ENCODE results near the gene AMOTL2.

DNA sequence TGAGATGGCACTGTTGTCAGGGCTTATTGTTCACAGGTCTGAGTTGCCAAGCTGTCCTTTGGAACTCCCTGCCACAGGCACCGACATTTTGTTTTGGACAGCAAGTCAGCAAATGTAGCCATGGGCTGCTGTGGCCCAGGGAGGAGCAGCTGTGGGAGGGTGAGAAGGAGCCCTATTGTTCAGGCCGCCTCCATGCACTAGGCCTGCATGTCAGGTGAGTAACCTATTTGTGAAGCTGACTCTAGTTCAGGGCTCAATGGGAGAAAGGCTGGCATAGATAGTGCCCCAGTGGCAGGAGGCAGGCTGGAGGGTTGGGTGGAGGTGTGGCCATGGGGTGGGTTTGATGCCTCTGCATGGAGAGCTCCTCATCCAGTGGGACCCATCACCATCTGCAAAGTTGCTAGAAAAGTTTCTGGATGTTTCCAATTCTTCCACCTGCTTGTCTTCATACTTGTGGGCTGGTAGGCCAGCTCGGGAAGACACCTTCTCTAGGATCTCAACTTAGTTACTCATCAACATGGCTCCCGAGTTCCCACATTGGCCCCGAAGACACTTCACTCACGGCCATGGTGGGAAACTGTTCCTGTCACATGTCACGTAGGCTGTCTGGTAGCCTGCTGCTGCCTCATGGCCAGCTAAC lies 19.5 kb downstream of the AMOTL2 start:
- TF ChIP-seq CTCF (IDR thresholded peaks at IDR 0.05; ENCODE audit: low read depth, low read length) (no peak), EZH2phosphoT487 (IDR thresholded peaks at IDR 0.05; ENCODE audit: low read depth) (no peak)

Measured in OCI-LY3 (cell line).